Measurements from ENCODE around the gene VPS45. TPM values are rescaled to one million over a fixed set of nuclear protein-coding genes. Genes with fewer than 3 reads are reported as not detected.
A peak's percentile ranks its signal among the peaks of the same experiment; 100 is the strongest.

Gene VPS45
- total RNA-seq (10 to 100 TPM; 12.1 to 24.2 TPM), polyA plus RNA-seq (10 to 100 TPM in 1 of 2 donors, 1 to 10 TPM in 1; 7.7 to 16.2 TPM)

- TF ChIP-seq ATF3 (IDR thresholded peaks at IDR 0.05) = peak; percentile 34
- TF ChIP-seq SP1 (IDR thresholded peaks at IDR 0.05) = peak; percentile 62
- TF ChIP-seq GABPA (IDR thresholded peaks at IDR 0.05 in 1 of 2, conservative IDR thresholded peaks at IDR 0.05 in 1 of 2) = peak; percentile 82 to 93
- TF ChIP-seq MAX (IDR thresholded peaks at IDR 0.05) = peak; percentile 88
- peak in 1 of 2 donors; percentile 2 for TF ChIP-seq HNF4A (conservative IDR thresholded peaks at IDR 0.05)
- TF ChIP-seq CTCF (IDR thresholded peaks at IDR 0.05; ENCODE audit: low read depth, low read length, missing input control) = peak; percentile 7
- peak; percentile 44 for TF ChIP-seq ZBTB33 (IDR thresholded peaks at IDR 0.05)
- TF ChIP-seq FOXA1 (IDR thresholded peaks at IDR 0.05) = no peak
- TF ChIP-seq RXRA (IDR thresholded peaks at IDR 0.05) = peak in 1 of 2 donors; percentile 43
- TF ChIP-seq REST (IDR thresholded peaks at IDR 0.05) = peak; percentile 40
- peak; percentile 33 to 49 for TF ChIP-seq RAD21 (IDR thresholded peaks at IDR 0.05)
- peak; percentile 35 for TF ChIP-seq NR2F2 (IDR thresholded peaks at IDR 0.05)
- no peak for TF ChIP-seq HNF4G (IDR thresholded peaks at IDR 0.05)
- TF ChIP-seq JUND (IDR thresholded peaks at IDR 0.05) = peak; percentile 35 to 51
- TF ChIP-seq FOXA2 (IDR thresholded peaks at IDR 0.05) = no peak
- peak; percentile 84 for TF ChIP-seq TAF1 (conservative IDR thresholded peaks at IDR 0.05)
- TF ChIP-seq YY1 (IDR thresholded peaks at IDR 0.05) = peak; percentile 81
- TF ChIP-seq EGR1 (IDR thresholded peaks at IDR 0.05; ENCODE audit: low read depth in 2 of 2) = peak; percentile 63 to 91
- DNase-seq (ENCODE audit: low spot score) = peak; percentile 84
- Histone ChIP-seq H3K27me3 (ENCODE audit: control insufficient read depth in 4 of 4, insufficient read depth in 4 of 4, low read length in 3 of 4) (no peaks in the 10 kb centered on the region), H3K9me3 (ENCODE audit: control insufficient read depth in 4 of 4, low read length in 3 of 4) (no peaks in the 10 kb centered on the region), H3K4me1 (ENCODE audit: control insufficient read depth in 4 of 4, insufficient read depth in 4 of 4, low read length in 3 of 4) (peaks cover 0 to 12% (median 6%) of the 10 kb centered on the region in 4 donors), H3K9ac (ENCODE audit: low read depth in 1 of 2, low read length in 2 of 2) (peak within 1 kb of the TSS; percentile 87 to 94), H3K36me3 (ENCODE audit: control insufficient read depth in 4 of 4, insufficient read depth in 3 of 4, low read depth in 1 of 4, low read length in 3 of 4) (peaks cover 0 to 3% (median 3%) of the 10 kb centered on the region in 4 donors), H3K27ac (ENCODE audit: low read depth in 1 of 2, low read length in 2 of 2) (peak within 1 kb of the TSS; percentile 97 to 98), H3K4me3 (ENCODE audit: low read depth in 1 of 3, low read length in 3 of 3) (peak within 1 kb of the TSS; percentile 65 to 88 (median 84))
- WGBS = under 1% methylated on average over 46 of the region's 46 CpGs
These were observed at the start of gene VPS45 for GRCh38 chr1:150067184-150068108. VPS45 (plus strand) TSS chr1:150067776; CDS start chr1:150067858, 82 bp downstream.
